WERI-Rb-1 (cell line): ENCODE results near the gene POLR2I.

Source experiments
- DNase-seq: peaks from one replicate; pipeline ENCODE4 v3.0.0-alpha.2; 2020
- H3K27ac ChIP-seq: fragments of 250-450 bp; sonication (Bioruptor Pico); 2 replicates; pipeline ENCODE4 v1.5.1; 2020; ENCODE audit warnings: mild to moderate bottlenecking, moderate library complexity
- H3K27me3 ChIP-seq: fragments of 250-450 bp; sonication (Bioruptor Pico); 2 replicates; pipeline ENCODE4 v1.5.1; 2021; ENCODE audit warnings: mild to moderate bottlenecking, low read depth, moderate library complexity; ENCODE audit not compliant: insufficient read depth, severe bottlenecking
- H3K36me3 ChIP-seq: fragments of 250-450 bp; sonication (Bioruptor Pico); 2 replicates; pipeline ENCODE4 v1.5.1; 2020; ENCODE audit warnings: mild to moderate bottlenecking, moderate library complexity
- H3K4me3 ChIP-seq: 2 replicates; pipeline ENCODE4 v1.5.1; 2011; ENCODE audit warnings: low read depth, mild to moderate bottlenecking, control low read depth, low read length
- H3K9me3 ChIP-seq: fragments of 250-450 bp; sonication (Bioruptor Pico); 2 replicates; pipeline ENCODE4 v1.5.1; 2021; ENCODE audit warnings: mild to moderate bottlenecking, moderate library complexity; ENCODE audit not compliant: severe bottlenecking
- TF ChIP-seq, protein P1 (sequence below): IDR thresholded peaks from 2 replicates; pipeline ENCODE4 v1.5.1; 2011; ENCODE audit warnings: low read depth, mild to moderate bottlenecking, control low read depth, inconsistent platforms, low read length

Gene POLR2I

DNA sequence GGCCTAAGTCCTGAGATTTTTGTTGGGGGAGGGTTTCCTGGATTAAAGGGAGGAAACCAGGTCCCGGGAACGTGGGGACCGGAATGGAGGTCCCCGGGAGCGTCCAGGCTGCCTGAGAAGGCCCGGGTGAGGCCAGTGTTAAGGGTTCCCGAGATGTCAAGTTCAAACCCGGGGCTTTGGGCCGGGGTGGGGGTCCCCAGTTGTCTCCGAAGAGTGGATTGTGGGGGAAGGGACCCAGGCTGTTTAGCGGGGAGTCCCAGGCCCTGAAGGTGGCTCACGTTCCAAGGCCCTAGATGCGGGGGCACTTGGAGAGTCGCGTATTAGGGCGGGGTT lies 37.3 kb upstream of the POLR2I start:
- H3K27me3 ChIP-seq = no peaks in the 10 kb centered on the region
- H3K9me3 ChIP-seq = no peaks in the 10 kb centered on the region
- TF ChIP-seq, protein P1, sequence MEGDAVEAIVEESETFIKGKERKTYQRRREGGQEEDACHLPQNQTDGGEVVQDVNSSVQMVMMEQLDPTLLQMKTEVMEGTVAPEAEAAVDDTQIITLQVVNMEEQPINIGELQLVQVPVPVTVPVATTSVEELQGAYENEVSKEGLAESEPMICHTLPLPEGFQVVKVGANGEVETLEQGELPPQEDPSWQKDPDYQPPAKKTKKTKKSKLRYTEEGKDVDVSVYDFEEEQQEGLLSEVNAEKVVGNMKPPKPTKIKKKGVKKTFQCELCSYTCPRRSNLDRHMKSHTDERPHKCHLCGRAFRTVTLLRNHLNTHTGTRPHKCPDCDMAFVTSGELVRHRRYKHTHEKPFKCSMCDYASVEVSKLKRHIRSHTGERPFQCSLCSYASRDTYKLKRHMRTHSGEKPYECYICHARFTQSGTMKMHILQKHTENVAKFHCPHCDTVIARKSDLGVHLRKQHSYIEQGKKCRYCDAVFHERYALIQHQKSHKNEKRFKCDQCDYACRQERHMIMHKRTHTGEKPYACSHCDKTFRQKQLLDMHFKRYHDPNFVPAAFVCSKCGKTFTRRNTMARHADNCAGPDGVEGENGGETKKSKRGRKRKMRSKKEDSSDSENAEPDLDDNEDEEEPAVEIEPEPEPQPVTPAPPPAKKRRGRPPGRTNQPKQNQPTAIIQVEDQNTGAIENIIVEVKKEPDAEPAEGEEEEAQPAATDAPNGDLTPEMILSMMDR = no peak
- DNase-seq = no peak
- H3K36me3 ChIP-seq = peaks cover 30% of the 10 kb centered on the region
- H3K4me3 ChIP-seq = no peak overlapping the region
- H3K27ac ChIP-seq = no peak overlapping the region

- TF ChIP-seq, protein P1 = no peak
- Histone ChIP-seq H3K36me3 (peaks cover 36% of the 10 kb centered on the region), H3K27me3 (no peaks in the 10 kb centered on the region), H3K9me3 (no peaks in the 10 kb centered on the region), H3K4me3 (no peak overlapping the region), H3K27ac (no peak overlapping the region)
- no peak for DNase-seq
Observed at GRCh38 chr19:36151144-36152018, 36.7 kb upstream of the POLR2I start.

DNA sequence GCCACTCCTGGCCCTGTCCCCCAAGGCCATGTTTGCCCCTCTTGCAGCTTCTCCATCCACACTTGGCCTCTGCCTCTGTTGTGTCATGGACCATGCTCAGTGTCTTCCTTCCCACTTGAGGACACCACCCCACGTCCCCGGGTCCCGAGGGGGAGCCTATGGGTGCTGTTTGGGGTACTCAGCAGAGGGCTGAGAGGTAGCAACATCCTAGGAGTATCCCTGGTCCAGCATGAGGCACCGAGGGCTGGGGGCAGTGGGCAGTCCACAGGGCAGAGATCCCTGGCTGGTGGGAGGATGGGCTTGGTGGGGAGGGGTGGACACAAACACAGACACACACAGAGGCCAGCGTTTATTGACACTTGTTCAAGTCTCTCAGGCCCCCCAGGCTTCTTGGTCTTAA lies 35.9 kb upstream of the POLR2I start:
- H3K27ac ChIP-seq = no peak overlapping the region
- no peaks in the 10 kb centered on the region for H3K9me3 ChIP-seq
- no peak for DNase-seq
- H3K27me3 ChIP-seq = no peaks in the 10 kb centered on the region
- TF ChIP-seq, protein P1 = no peak
- no peak overlapping the region for H3K4me3 ChIP-seq
- peaks cover 44% of the 10 kb centered on the region for H3K36me3 ChIP-seq

DNA sequence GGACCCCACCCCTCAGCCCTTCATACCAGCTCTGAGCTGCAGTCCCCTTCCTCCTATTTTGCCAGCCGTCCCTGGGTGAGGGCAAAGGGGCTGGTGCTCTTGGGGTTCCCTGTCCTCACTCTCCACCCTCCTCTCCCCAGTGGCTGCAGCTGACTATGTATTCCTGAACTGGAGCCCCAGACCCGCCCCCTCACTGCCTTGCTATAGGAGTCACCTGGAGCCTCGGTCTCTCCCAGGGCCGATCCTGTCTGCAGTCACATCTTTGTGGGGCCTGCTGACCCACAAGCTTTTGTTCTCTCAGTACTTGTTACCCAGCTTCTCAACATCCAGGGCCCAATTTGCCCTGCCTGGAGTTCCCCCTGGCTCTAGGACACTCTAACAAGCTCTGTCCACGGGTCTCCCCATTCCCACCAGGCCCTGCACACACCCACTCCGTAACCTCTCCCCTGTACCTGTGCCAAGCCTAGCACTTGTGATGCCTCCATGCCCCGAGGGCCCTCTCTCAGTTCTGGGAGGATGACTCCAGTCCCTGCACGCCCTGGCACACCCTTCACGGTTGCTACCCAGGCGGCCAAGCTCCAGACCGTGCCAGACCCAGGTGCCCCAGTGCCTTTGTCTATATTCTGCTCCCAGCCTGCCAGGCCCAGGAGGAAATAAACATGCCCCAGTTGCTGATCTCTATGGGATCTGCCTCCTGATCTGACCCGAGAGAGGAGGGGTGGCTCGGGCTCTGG lies 35.2 kb upstream of the POLR2I start:
- TF ChIP-seq, protein P1 = no peak
- Histone ChIP-seq H3K9me3 (no peaks in the 10 kb centered on the region), H3K4me3 (no peak overlapping the region), H3K36me3 (peaks cover 49% of the 10 kb centered on the region), H3K27ac (no peak overlapping the region), H3K27me3 (no peaks in the 10 kb centered on the region)
- no peak for DNase-seq

DNA sequence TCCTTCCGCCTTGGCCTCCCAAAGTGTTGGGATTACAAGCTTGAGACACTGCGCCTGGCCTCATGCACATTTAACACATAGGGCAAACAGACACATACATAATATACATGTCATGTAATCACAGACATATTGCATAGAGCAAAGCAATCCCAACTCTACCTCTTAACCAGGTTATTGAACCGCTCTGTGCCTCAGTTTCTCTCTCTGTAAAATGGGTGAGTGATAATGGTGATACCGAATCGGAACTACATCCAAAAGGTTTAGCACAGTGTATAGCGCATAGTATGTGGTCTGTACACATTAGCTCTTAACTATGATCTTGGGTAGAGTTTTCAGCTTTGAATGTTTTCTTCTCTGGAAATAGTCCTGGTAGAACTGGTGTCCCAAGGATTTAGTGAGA lies 29.9 kb upstream of the POLR2I start:
- Histone ChIP-seq H3K36me3 (peaks cover 55% of the 10 kb centered on the region), H3K9me3 (no peaks in the 10 kb centered on the region), H3K27me3 (no peaks in the 10 kb centered on the region), H3K4me3 (no peak overlapping the region), H3K27ac (no peak overlapping the region)
- TF ChIP-seq, protein P1 = no peak
- no peak for DNase-seq
